ENCODE data around the gene CLEC16A. TPM values are rescaled to one million over a fixed set of nuclear protein-coding genes. Genes with fewer than 3 reads are reported as not detected.

The CLEC16A gene
- polyA plus RNA-seq, 3 donors = 3.4 to 12.0 (median 5.8) TPM

DNA sequence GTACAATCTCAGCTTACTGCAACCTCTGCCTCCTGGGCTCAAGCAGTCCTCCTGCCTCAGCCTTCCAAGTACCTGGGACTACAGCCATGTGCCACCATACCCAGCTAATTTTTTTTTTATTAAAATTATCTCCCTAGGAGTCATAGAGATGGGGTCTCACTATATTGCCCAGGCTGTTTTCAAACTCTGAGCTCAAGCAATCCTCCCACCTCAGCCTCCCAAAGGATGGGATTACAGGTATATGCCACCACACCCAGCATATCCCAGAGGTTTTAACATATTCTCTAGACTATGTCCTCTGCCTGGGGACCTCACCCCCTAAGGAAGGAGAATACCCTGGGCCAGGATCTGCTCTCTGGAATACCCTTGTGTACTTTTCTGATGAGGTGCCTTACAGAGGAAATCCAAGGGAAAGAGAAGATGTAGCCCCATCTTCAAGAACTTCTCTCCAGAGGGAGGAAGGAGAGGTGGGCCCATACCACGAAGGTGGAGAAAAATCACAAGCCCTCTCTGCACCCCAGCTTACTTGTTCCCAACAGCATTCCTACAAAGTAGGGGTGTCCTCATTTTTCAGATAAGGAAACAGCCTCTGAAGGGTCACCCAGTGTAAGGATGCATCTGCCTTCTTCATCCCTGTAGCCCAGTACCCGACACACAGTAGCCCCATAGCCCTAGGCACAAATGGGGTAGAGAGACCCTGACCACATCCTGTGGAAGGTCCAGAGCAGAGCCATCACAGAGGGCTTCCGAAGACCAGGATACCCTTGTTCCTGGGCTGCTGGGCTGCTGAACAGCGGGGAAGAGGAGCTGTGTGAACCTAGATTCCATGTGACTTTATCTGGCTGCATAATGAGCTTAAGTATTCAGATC, 160.0 kb downstream of the CLEC16A start:
- Histone ChIP-seq H3K4me1 (ENCODE audit: control insufficient read depth in 1 of 2, insufficient read depth in 2 of 2, low read length in 2 of 2) (peaks cover 24 to 34% of the 10 kb centered on the region in 2 donors), H4K20me1 (ENCODE audit: insufficient read depth, low read length) (no peaks in the 10 kb centered on the region), H3K79me2 (ENCODE audit: insufficient read depth, low read length) (no peaks in the 10 kb centered on the region), H3K36me3 (replicated peaks in 1 of 2; ENCODE audit: control insufficient read depth in 1 of 2, insufficient read depth in 2 of 2, low read length in 2 of 2) (no peaks in the 10 kb centered on the region), H3K9me3 (replicated peaks in 1 of 2; ENCODE audit: control insufficient read depth in 1 of 2, insufficient read depth in 1 of 2, low read length in 2 of 2) (no peaks in the 10 kb centered on the region), H3K9ac (ENCODE audit: insufficient read depth, low read length, poor library complexity, severe bottlenecking) (no peak overlapping the region), H2AFZ (ENCODE audit: insufficient read depth, low read depth, low read length, poor library complexity, severe bottlenecking) (no peak overlapping the region), H3K27me3 (ENCODE audit: control insufficient read depth in 2 of 2, insufficient read depth in 2 of 2, low read length in 2 of 2) (no peaks in the 10 kb centered on the region), H3K4me3 (replicated peaks in 1 of 3; ENCODE audit: low read depth in 2 of 3, low read length in 3 of 3) (peak overlapping the region in 1 of 3 experiments; percentile 64), H3K4me2 (replicated peaks; ENCODE audit: extremely low read depth, low read length, poor library complexity, severe bottlenecking) (peak overlapping the region; percentile 63), H3K27ac (ENCODE audit: low read depth in 1 of 2, low read length in 2 of 2) (peak overlapping the region in 1 of 2 donors; percentile 61)
- Mint-ChIP-seq H3K27me3 (ENCODE audit: low read depth in 3 of 3) (peaks cover 0 to 2% (median under 1%) of the 10 kb centered on the region in 3 donors), H3K4me3 (peak overlapping the region; percentile 40 to 78), H3K4me1 (peaks cover 31% of the 10 kb centered on the region), H3K27ac (peak overlapping the region in 4 of 7 donors; percentile 4 to 77 (median 58)), H3K36me3 (peaks cover 27% of the 10 kb centered on the region in 2 donors), H3K9me3 (no peaks in the 10 kb centered on the region)
- intact Hi-C loops (cut with micrococcal nuclease) = no loop called here
- WGBS (ENCODE audit: insufficient coverage) = 53% methylated on average over 2 of the region's 4 CpGs
- DNase-seq = no peak
- TF ChIP-seq CTCF (IDR thresholded peaks at IDR 0.05) = no peak

GRCh38 chr16:11105038-11105903, 160.9 kb downstream of the CLEC16A start:
- H3K9me3 Mint-ChIP-seq = peaks cover 0 to 2% (median 0%) of the 10 kb centered on the region in 7 donors
- peaks cover 31% of the 10 kb centered on the region for H3K4me1 Mint-ChIP-seq
- DNase-seq = peak; percentile 62 to 82 (median 69)
- peak overlapping the region; percentile 63 for H3K4me2 ChIP-seq (replicated peaks; ENCODE audit: extremely low read depth, low read length, poor library complexity, severe bottlenecking)
- H4K20me1 ChIP-seq (ENCODE audit: insufficient read depth, low read length) = no peaks in the 10 kb centered on the region
- peaks cover 24 to 34% of the 10 kb centered on the region in 2 donors for H3K4me1 ChIP-seq (ENCODE audit: control insufficient read depth in 1 of 2, insufficient read depth in 2 of 2, low read length in 2 of 2)
- H3K27me3 ChIP-seq (ENCODE audit: control insufficient read depth in 2 of 2, insufficient read depth in 2 of 2, low read length in 2 of 2) = no peaks in the 10 kb centered on the region
- H3K36me3 Mint-ChIP-seq = peaks cover 26 to 30% of the 10 kb centered on the region in 2 donors
- no peak overlapping the region for H3K9ac ChIP-seq (ENCODE audit: insufficient read depth, low read length, poor library complexity, severe bottlenecking)
- peak overlapping the region; percentile 4 to 79 (median 75) for H3K27ac Mint-ChIP-seq
- H3K79me2 ChIP-seq (ENCODE audit: insufficient read depth, low read length) = no peaks in the 10 kb centered on the region
- H3K4me3 ChIP-seq (replicated peaks in 1 of 3; ENCODE audit: low read depth in 2 of 3, low read length in 3 of 3) = peak overlapping the region in 1 of 3 experiments; percentile 64
- H3K36me3 ChIP-seq (replicated peaks in 1 of 2; ENCODE audit: control insufficient read depth in 1 of 2, insufficient read depth in 2 of 2, low read length in 2 of 2) = no peaks in the 10 kb centered on the region
- intact Hi-C loops (cut with micrococcal nuclease) = no loop called here
- peaks cover 0 to 2% (median 2%) of the 10 kb centered on the region in 3 donors for H3K27me3 Mint-ChIP-seq (ENCODE audit: low read depth in 3 of 3)
- peak overlapping the region; percentile 23 to 61 for H3K27ac ChIP-seq (ENCODE audit: low read depth in 1 of 2, low read length in 2 of 2)
- no peak for TF ChIP-seq CTCF (IDR thresholded peaks at IDR 0.05)
- H3K9me3 ChIP-seq (replicated peaks in 1 of 2; ENCODE audit: control insufficient read depth in 1 of 2, insufficient read depth in 1 of 2, low read length in 2 of 2) = peaks cover 3 to 5% of the 10 kb centered on the region in 2 donors
- peak overlapping the region; percentile 43 for H2AFZ ChIP-seq (ENCODE audit: insufficient read depth, low read depth, low read length, poor library complexity, severe bottlenecking)
- WGBS (ENCODE audit: insufficient coverage) = 0% methylated on average over 3 of the region's 7 CpGs
- peak overlapping the region; percentile 40 to 78 for H3K4me3 Mint-ChIP-seq

Measured in CD14-positive monocyte (primary cell).